Peyer's patch (tissue), 4 donors: ENCODE data around the gene PEX5. TPM values are rescaled to one million over a fixed set of nuclear protein-coding genes. Genes with fewer than 3 reads are reported as not detected.

Experiments
- DNase-seq, 3 donors: peaks; one replicate each; pipeline ENCODE4 v3.0.0-alpha.2; 2017 to 2019
- H3K27ac ChIP-seq, 4 donors: fragments of 200-600 bp; sonication (generic); one replicate each; pipeline ENCODE4 v1.5.1; 2016 to 2019
- H3K27me3 ChIP-seq, 2 donors: fragments of 200-600 bp; sonication (generic); one replicate each; pipeline ENCODE4 v1.5.1; 2019
- H3K36me3 ChIP-seq, 3 donors: fragments of 200-600 bp; sonication (generic); one replicate each; pipeline ENCODE4 v1.5.1; 2016 to 2019
- H3K4me1 ChIP-seq, 4 donors: fragments of 200-600 bp; sonication (generic); one replicate each; pipeline ENCODE4 v1.5.1; 2016 to 2019
- H3K4me3 ChIP-seq, 4 donors: fragments of 200-600 bp; sonication (generic); 1 replicate in 3 of 4; 2 replicates in 1 of 4; pipeline ENCODE4 v1.5.1; 2016 to 2019; ENCODE audit warnings: mild to moderate bottlenecking in 1 of 4
- H3K9me3 ChIP-seq, 4 donors: fragments of 200-600 bp; sonication (generic); one replicate each; pipeline ENCODE4 v1.5.1; 2016 to 2019; ENCODE audit warnings: mild to moderate bottlenecking in 1 of 4
- POLR2A ChIP-seq, 2 donors: fragments of 450-650 bp; IDR thresholded peaks; one replicate each; pipeline ENCODE4 v1.5.1; 2017; ENCODE audit warnings: antibody characterized with exemption in 2 of 2, mild to moderate bottlenecking in 2 of 2, moderate library complexity in 2 of 2
- total RNA-seq, 4 donors: library from RNA; depleted of rRNA; stranded (reverse); fragments of >200 nt; gene quantifications; one replicate each; pipeline ENCODE4 v1.1.0, GENCODE V29; 2016
- TF ChIP-seq, protein P1 (sequence below), 6 experiments: fragments of 450-650 bp in 4 of 6; fragments of 200-600 bp in 2 of 6; sonication (generic) in 1 of 6; IDR thresholded peaks; one replicate each; pipeline ENCODE4 v1.5.1; 2017 to 2019; ENCODE audit warnings: antibody characterized with exemption in 6 of 6, mild to moderate bottlenecking in 3 of 6, moderate library complexity in 1 of 6

PEX5 gene
- total RNA-seq, 4 donors from 2014 or later, result 26.1 to 47.0 (median 37.7) TPM

DNA sequence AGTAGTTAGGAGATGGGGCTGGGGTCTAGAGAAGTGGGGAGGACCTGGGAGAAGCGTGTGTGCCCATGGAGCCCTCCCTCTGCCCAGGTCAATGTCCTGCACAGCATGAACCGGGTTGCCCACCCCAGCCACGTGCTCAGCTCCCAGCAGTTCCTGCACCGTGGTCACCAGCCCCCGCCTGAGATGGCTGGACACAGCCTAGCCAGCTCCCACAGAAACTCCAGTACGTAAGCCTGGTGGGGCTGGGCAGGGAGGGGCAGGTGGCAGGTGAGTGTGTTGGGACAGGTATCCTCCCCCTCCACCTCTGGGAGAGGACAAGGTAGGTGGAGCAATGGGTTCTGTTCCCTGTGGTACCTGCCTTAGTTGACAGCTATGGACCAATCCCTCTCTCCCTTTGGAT is 38.6 kb upstream of the PEX5 start:
- Histone ChIP-seq H3K9me3 (no peaks in the 10 kb centered on the region), H3K4me3 (no peak overlapping the region), H3K27me3 (no peaks in the 10 kb centered on the region), H3K4me1 (no peaks in the 10 kb centered on the region), H3K27ac (no peak overlapping the region), H3K36me3 (peaks cover 0 to 30% (median 0%) of the 10 kb centered on the region in 3 donors)
- DNase-seq, result no peak
- TF ChIP-seq, protein P1, sequence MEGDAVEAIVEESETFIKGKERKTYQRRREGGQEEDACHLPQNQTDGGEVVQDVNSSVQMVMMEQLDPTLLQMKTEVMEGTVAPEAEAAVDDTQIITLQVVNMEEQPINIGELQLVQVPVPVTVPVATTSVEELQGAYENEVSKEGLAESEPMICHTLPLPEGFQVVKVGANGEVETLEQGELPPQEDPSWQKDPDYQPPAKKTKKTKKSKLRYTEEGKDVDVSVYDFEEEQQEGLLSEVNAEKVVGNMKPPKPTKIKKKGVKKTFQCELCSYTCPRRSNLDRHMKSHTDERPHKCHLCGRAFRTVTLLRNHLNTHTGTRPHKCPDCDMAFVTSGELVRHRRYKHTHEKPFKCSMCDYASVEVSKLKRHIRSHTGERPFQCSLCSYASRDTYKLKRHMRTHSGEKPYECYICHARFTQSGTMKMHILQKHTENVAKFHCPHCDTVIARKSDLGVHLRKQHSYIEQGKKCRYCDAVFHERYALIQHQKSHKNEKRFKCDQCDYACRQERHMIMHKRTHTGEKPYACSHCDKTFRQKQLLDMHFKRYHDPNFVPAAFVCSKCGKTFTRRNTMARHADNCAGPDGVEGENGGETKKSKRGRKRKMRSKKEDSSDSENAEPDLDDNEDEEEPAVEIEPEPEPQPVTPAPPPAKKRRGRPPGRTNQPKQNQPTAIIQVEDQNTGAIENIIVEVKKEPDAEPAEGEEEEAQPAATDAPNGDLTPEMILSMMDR (IDR thresholded peaks at IDR 0.05), result no peak
- no peak for TF ChIP-seq POLR2A (IDR thresholded peaks at IDR 0.05)

DNA sequence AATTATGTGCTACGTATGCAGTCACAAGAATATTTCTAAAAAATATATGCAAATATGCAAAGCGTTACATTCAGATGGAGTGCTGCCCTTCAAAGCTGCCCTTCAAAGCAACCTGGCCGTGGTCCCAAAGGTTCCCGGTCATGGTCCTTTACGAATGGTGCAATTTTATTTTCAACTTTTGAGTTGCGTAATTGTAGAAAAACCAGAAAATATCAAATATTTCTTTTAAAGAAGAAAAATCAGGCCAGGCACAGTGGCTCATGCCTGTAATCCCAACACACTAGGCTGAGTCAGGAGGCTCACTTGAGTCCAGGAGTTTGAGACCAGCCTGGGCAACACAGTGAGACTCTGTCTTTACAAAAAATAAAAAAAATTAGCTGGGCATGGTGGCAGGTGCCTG is 38.0 kb upstream of the PEX5 start:
- TF ChIP-seq POLR2A (IDR thresholded peaks at IDR 0.05), result no peak
- TF ChIP-seq, protein P1 (IDR thresholded peaks at IDR 0.05), result no peak
- H3K36me3 ChIP-seq, result peaks cover 0 to 32% (median 0%) of the 10 kb centered on the region in 3 donors
- no peaks in the 10 kb centered on the region for H3K9me3 ChIP-seq
- no peak for DNase-seq
- no peak overlapping the region for H3K27ac ChIP-seq
- no peaks in the 10 kb centered on the region for H3K4me1 ChIP-seq
- no peak overlapping the region for H3K4me3 ChIP-seq
- H3K27me3 ChIP-seq, result no peaks in the 10 kb centered on the region

DNA sequence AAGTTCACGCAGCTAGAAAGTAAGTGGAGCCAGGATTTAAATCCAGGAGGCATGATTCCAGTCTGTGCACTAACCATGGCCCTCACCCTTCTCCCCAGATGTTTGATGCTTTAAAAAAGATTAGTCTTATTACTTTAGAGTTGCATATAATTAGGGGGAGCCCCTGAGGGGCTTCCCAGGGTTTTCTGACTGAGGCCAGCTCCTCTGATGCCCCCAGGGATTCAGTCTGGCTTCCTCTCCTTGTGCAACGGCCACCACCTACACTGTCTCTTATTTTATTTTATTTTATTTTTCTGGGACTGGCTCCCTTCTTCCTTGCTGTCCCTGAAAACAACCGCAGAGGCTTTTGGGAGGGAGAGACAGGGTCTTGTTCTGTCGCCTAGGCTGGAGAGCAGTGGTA is 36.7 kb upstream of the PEX5 start:
- no peaks in the 10 kb centered on the region for H3K4me1 ChIP-seq
- DNase-seq, result no peak
- no peak overlapping the region for H3K4me3 ChIP-seq
- no peaks in the 10 kb centered on the region for H3K27me3 ChIP-seq
- TF ChIP-seq POLR2A (IDR thresholded peaks at IDR 0.05), result no peak
- TF ChIP-seq, protein P1 (IDR thresholded peaks at IDR 0.05), result no peak
- peaks cover 0 to 30% (median 0%) of the 10 kb centered on the region in 3 donors for H3K36me3 ChIP-seq
- no peaks in the 10 kb centered on the region for H3K9me3 ChIP-seq
- no peak overlapping the region for H3K27ac ChIP-seq

DNA sequence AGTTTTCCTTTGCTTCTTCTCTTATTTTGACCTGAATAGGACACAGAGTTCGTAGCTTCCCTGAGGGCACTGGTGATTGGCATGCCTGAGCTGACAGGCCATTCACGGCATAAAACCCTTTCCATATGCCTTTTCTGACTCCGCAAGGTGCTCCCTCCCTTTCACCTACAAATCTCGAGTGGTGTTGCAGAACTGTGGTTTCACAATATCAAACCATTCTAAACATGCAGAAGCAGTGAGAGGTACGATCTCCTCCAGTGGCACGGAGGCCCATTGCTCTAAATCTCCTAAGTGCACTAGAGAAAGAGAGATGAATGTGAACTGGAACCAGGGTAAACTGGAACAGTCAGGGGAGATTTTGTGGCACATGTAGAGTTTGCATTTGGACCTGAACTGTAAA is 35.4 kb upstream of the PEX5 start:
- Histone ChIP-seq H3K9me3 (no peaks in the 10 kb centered on the region), H3K27ac (no peak overlapping the region), H3K4me3 (no peak overlapping the region), H3K27me3 (no peaks in the 10 kb centered on the region), H3K4me1 (no peaks in the 10 kb centered on the region), H3K36me3 (peaks cover 0 to 23% (median 0%) of the 10 kb centered on the region in 3 donors)
- DNase-seq, result no peak
- TF ChIP-seq, protein P1 (IDR thresholded peaks at IDR 0.05), result no peak
- no peak for TF ChIP-seq POLR2A (IDR thresholded peaks at IDR 0.05)

DNA sequence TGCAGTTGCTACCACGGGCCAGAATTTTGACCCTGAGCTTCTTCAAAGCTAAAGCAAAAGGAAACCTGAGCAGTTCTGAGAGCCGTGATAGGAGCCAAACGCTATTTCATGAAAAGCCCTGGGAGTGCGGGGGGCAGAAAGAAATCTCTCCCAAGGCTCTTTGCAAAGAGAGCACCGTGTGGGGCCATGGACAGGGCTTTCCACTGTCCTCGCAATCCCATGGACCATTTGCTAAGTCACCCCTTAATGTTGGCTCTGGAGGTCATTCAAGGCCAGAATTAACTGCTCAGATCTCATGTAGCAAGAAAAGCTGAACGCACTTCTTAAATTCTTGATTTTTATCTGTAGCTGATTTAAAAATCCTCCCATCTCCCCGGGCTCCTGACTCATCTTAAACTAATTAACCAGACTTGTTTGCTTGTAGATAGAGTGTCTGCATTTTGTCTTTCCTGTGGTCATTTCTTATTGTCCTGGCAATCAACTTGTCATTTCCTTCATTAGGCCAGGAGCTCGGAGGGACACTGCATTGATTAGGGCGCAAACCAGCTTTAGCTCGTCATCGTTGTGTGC is 34.5 kb upstream of the PEX5 start:
- TF ChIP-seq, protein P1 (IDR thresholded peaks at IDR 0.05), result no peak
- no peak for TF ChIP-seq POLR2A (IDR thresholded peaks at IDR 0.05)
- Histone ChIP-seq H3K36me3 (peaks cover 0 to 16% (median 0%) of the 10 kb centered on the region in 3 donors), H3K27ac (no peak overlapping the region), H3K4me1 (no peaks in the 10 kb centered on the region), H3K4me3 (no peak overlapping the region), H3K9me3 (no peaks in the 10 kb centered on the region), H3K27me3 (no peaks in the 10 kb centered on the region)
- no peak for DNase-seq
